Erythroblast (primary cell): ENCODE measurements around the gene OR2A5.

Source experiments
- DNase-seq, 2 experiments: peaks; one replicate each; lab custom pipeline; 2025; lab: John Stamatoyannopoulos, UW
- GATA1 ChIP-seq: IDR thresholded peaks from 2 replicates; pipeline ENCODE4 v1.6.1; 2011; ENCODE audit warnings: low read depth, mild to moderate bottlenecking, control low read depth, low read length, moderate library complexity
- POLR2A ChIP-seq: IDR thresholded peaks from 2 replicates; pipeline ENCODE4 v1.6.1; 2011; ENCODE audit warnings: mild to moderate bottlenecking, low read length

OR2A5 gene

DNA sequence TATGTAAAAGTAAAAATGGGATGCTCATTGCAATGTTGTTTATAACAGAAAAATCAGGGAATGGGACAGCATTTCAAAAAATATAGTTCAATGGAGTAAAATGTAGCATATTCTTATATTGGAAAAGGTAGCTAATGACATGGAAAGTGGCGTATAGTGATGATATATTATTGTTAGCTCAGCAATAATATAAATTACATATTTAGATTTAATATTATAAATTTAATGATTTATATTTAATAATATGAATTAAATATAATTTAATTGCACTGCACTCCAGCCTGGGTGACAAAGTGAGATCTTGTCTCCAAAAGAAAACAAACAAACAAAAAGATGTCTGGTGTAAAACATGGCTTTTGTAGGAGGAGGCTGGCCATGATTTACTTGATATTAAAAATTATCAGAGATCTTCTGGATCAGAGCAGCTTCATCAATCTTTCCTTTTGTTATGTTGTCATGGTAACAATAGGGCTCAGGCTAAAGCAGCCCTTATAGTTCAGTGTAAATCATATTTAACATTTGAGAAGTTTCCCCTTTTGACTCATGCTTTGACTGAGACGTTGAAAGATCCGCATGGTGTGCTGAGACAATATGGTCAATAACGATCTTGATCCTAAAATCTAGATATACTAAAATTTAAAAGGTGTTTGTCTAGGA is 25.4 kb upstream of the OR2A5 start:
- no peak for TF ChIP-seq POLR2A
- no peak for TF ChIP-seq GATA1
- DNase-seq: no peak

DNA sequence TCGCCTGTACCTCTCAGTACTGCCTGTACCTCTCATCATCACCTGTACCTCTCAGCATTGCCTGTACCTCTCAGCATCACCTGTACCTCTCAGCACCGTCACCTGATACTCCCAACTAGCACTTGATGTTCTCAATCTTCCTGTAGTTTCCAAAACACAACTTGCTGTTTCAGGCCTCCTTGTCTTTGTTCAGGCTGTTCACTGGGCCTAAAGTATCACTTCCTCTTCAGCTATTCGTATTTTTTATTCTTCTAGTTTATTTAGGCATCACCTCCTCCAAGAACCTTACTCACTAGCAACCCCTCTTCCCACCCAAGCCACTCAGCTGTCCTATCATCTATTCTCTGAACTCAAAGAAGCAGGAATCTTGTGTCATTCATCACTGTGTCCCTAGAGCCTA is 24.5 kb upstream of the OR2A5 start:
- TF ChIP-seq GATA1 (no peak), POLR2A (no peak)

GRCh38 chr7:144026203-144026883 is 22.4 kb upstream of the OR2A5 start:
- DNase-seq: no peak
- TF ChIP-seq GATA1: no peak

More for the DNA sequence above, 24.5 kb upstream of the OR2A5 start:
- DNase-seq: no peak

- DNase-seq: peak in 1 of 2 experiments; percentile 2
- TF ChIP-seq GATA1: no peak
- TF ChIP-seq POLR2A: no peak
These were observed 21.7 kb upstream of the OR2A5 start for GRCh38 chr7:144027070-144027469.

GRCh38 chr7:144027974-144028373 is 20.8 kb upstream of the OR2A5 start:
- DNase-seq: no peak
- TF ChIP-seq GATA1 (no peak), POLR2A (no peak)

DNA sequence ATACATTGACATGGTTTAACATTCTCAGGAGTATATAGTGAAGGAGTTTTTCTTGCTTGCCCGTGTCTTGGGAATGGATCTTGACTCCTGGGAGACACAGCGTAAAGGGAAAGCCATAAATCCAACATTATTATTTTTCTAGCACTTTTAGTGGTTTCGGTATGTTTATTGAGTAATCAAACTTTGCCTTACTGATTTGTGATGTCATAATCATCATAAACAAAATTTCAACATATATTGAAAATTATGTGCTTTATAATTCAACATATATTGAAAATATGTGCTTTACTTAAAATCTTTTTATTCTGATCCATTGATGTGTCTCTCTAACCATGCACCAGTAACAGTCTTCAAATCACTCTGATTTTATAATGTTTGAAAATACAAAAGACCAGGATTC is 20.2 kb upstream of the OR2A5 start:
- no peak for DNase-seq
- TF ChIP-seq POLR2A: no peak
- TF ChIP-seq GATA1: no peak

- no peak for DNase-seq
- TF ChIP-seq GATA1: no peak
- TF ChIP-seq POLR2A: no peak
These were observed 16.2 kb upstream of the OR2A5 start for GRCh38 chr7:144032516-144032915.

DNA sequence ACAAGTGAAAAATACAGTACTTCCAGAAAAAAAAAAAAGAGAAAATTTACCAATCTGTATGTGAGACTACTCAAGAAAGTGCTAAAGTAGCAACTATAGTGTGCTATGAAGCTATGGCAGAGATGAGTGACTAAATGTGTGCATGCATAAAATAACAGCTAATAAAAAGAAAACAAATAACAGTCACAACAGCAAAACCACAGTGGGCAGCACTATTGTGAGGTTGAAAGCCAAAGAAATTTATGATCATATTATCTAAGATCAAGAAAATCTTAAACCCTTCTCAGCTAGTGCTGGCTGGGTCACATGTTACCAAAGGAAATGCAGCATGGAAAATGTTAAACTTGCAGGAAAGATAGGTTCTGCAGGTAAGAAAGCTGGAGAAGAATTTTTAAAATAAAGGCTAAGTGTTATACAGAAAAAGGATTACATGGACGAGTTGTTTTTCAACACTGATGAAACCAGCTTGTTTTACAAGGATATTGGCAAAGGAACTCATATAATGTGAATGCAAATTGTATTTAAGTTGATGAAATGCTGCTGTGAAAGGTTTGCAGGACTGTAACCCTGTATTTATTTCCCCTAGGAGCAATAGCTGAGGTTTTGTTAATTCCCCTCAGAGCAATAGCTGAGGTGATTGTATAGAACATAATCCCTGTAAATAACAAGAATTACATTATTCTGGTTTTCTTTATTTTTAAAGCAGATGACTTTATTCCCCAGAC is 15.6 kb upstream of the OR2A5 start:
- DNase-seq: no peak
- TF ChIP-seq GATA1 (no peak), POLR2A (no peak)

- no peak for DNase-seq
- TF ChIP-seq POLR2A: no peak
- TF ChIP-seq GATA1: no peak
These were observed 13.4 kb upstream of the OR2A5 start for GRCh38 chr7:144035385-144035784.

GRCh38 chr7:144036302-144036885 is 12.4 kb upstream of the OR2A5 start:
- no peak for DNase-seq
- TF ChIP-seq GATA1 (no peak), POLR2A (no peak)

- no peak for TF ChIP-seq POLR2A
- TF ChIP-seq GATA1: no peak
- DNase-seq: no peak
These were observed 11.2 kb upstream of the OR2A5 start for GRCh38 chr7:144037414-144038035.

- no peak for DNase-seq
- TF ChIP-seq POLR2A (no peak), GATA1 (no peak)
These were observed 9.9 kb upstream of the OR2A5 start for GRCh38 chr7:144038887-144039286.

- no peak for DNase-seq
- TF ChIP-seq GATA1: no peak
These were observed 743 bp downstream of the OR2A5 start for GRCh38 chr7:144049491-144049890.
